HTERT RPE-1 (cell line): ENCODE data around the gene APEX1.

ENCODE experiments used
- in situ Hi-C: fragments of 300-500 bp; cut with MboI; formaldehyde crosslinking; loops from 4 replicates; pipeline ENCODE4 v1.14.3; 2020; ENCODE audit warnings: low sequenced_read_pairs

The APEX1 gene

DNA sequence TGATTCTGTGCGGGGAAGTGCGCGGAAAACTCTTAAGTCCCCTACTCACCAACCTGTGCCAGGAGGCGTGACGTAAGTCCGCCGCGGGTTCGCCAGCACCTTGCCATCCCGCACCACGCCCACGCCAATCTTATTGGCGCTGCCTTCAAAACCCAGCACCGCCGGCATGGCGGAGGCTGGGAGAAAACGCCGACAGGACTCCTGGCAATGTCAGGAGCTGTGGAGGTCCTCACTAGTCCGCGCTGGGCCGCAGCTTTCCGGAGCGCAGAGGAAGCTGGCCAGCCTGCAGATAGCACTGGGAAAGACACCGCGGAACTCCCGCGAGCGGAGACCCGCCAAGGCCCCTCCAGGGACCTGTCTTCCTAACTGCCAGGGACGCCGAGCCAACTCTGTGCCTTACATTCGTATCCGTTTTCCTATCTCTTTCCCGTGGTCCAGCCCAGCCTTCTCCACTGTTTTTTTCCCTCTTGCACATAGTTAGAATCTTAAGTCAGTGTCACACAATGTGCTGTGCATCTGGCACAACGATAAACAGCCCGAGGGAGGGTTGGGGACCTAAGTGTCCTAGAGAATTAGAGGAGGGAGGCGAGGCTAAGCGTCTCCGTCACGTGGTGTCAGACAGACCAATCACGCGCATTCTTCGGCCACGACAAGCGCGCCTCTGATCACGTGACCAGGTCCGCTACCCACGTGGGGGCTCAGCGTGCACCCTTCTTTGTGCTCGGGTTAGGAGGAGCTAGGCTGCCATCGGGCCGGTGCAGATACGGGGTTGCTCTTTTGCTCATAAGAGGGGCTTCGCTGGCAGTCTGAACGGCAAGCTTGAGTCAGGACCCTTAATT, at the start of gene APEX1, which contains the start of gene OSGEP:
APEX1 (plus strand) TSS at position 711 of the 839 bp plus-strand sequence. CDS start 420 bp downstream, outside the sequence.
OSGEP (minus strand) TSS at position 297 of the 839 bp plus-strand sequence; CDS start at position 168, 129 bp downstream.
- in situ Hi-C loops: no loop called here

DNA sequence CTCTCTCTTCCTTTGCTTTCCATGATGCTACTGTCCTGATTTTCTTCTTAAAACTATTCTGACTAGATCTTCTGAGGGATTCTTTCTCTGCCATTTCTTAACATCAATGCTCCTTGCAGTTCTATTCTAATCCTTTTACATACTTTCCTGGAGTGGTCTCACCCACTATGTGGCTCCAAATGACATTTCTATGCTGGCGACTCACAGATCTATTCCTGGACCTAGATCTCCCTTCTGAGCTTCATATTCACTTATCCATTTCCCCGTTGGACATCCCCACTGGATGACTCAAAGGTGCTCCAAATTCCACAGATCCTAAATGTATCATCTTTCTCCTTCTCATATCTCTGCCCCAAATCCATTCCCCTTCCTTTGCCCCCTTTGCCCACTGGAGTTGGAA, 45.8 kb upstream of the APEX1 start:
- in situ Hi-C loops: no loop called here

DNA sequence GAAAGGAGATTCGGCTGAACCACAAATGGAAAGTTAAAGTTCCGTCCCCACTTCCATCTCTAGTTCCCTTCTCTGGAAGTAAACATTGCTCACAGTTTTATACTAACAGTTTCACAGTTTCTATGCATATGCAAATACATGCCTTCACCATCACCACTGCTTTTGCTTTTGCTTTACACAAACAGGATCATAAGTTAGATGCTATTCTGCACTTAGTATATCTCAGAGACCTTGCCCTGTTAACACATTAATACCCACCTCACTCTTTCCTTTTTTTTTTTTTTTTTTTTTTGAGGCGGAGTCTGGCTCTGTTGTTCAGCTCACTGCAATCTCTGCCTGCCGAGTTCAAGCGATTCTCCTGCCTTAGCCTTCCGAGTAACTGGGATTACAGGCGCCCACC, 42.6 kb upstream of the APEX1 start:
- in situ Hi-C loops: no loop called here

- in situ Hi-C loops: no loop called here
These were observed 41.9 kb upstream of the APEX1 start, which contains the start of gene TEP1 for GRCh38 chr14:20412876-20413743. TEP1 (minus strand) TSS chr14:20413501; CDS start chr14:20408439, 5,062 bp downstream.

- in situ Hi-C loops: no loop called here
These were observed 41.3 kb upstream of the APEX1 start for GRCh38 chr14:20413744-20414082.

DNA sequence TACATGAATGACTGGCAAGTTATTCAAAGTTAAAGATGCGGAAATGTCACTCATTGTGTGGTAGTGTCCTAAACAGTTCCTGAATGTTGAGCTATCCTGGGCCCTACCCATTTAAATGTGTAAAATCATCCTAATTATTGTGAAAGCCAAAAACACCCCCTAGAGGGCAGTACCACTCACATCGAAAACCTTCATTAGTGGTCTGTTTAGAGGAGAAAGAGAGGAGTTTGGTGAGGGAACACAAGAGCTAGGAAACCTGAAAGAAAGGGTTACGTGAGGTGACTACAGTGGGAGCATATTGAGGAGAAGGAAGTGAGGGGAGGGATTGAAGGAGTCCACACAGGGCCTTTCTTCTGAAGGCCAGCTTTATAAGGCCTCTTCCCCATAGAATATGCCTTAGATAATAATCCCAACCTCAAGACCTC, 39.2 kb upstream of the APEX1 start:
- in situ Hi-C loops: no loop called here

- in situ Hi-C loops: no loop called here
These were observed 38.8 kb upstream of the APEX1 start for GRCh38 chr14:20416223-20416622.

- in situ Hi-C loops: no loop called here
These were observed 37.5 kb upstream of the APEX1 start for GRCh38 chr14:20417250-20418186.

GRCh38 chr14:20418501-20418909, 36.5 kb upstream of the APEX1 start:
- in situ Hi-C loops: no loop called here

DNA sequence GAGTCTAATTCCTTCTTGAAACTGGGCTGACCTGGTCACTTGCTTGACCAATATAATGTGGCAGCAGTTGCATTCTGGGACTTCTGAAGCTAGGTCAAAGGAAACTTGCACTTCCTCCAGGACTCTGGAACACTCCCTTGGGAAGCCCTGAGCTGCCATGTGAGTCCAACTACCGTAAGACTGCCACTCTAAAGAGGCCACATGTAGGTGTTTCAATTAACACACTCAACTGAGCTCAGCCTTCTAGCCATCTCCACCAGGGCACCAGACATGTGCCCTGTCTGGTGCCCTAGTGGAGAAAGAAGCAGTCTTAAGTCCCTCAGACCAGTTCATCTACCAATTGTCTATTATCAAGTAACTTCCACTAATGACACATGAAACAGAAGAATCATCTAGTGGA, 35.6 kb upstream of the APEX1 start:
- in situ Hi-C loops: no loop called here

DNA sequence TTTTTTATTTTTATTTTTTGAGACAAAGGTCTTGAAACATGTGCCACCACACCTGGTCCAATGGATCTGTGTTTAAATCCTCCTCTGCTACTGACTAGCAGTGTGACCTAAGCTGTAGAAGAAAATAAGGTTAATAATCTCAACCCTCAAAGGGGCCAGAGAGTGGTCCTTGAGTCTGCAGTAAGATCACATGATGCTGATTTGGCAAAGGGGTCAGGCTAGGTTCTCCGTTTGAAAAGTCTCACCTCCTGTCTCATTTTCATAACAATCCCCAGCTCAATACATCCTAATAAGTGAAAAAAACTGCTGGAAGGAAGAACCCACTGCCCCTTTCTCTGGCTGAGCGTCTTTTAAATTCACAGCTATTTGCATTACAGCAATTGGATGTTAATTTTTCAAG, 33.8 kb upstream of the APEX1 start:
- in situ Hi-C loops: no loop called here

DNA sequence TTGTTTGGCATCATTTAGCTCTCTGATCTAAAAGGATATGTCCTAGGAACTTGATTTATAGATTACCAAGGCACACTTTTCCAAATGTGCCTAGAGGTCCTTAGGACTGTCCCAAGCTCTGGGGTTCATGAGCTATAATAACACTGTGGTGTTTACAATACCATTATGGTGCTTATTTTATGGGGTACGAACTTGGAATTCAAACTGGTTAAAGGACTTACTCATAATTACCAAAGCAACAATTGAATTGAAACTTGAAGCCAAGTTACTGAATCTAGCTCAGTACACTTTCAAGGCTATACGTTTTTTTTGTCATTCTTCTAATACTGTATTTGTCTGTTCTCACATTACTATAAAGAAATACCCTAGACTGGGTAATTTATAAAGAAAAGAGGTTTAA, 32.1 kb upstream of the APEX1 start:
- in situ Hi-C loops: no loop called here

- in situ Hi-C loops: no loop called here
These were observed 30.2 kb upstream of the APEX1 start for GRCh38 chr14:20424851-20425250.

GRCh38 chr14:20427231-20428009, 27.6 kb upstream of the APEX1 start:
- in situ Hi-C loops: no loop called here

DNA sequence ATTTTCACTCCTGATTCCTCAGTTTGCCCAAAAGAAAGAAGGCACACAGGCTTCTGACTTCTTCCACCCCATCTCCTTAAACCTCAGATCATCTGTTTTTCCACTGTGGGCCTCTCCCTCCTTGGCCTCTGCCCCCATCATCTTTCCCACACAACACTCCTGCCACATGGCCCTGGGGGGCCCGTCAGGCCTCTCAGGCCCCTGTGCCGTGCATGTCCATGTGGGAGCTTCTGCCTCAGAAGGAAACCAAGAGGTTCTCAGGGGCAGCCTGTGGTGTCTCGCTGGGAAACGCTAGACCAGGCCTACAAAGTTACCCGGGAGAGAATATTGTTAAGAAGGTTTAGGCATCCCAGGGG, 27.0 kb upstream of the APEX1 start:
- in situ Hi-C loops: no loop called here

- in situ Hi-C loops: no loop called here
These were observed 26.2 kb upstream of the APEX1 start for GRCh38 chr14:20428802-20429201.

- in situ Hi-C loops: no loop called here
These were observed 25.0 kb upstream of the APEX1 start for GRCh38 chr14:20429801-20430669.

GRCh38 chr14:20434701-20435581, 20.1 kb upstream of the APEX1 start:
- in situ Hi-C loops: no loop called here
